Measurements from ENCODE around the gene LRP1B.

- TF ChIP-seq CTCF (IDR thresholded peaks at IDR 0.05; ENCODE audit: low read length) (no peak), EZH2 (IDR thresholded peaks at IDR 0.05; ENCODE audit: borderline replicate concordance, low read length) (no peak)
These were observed 43.4 kb upstream of the LRP1B start for GRCh38 chr2:142174176-142174575.
